ENCODE data around the gene TENT5A.
"Not testable (repeated sequence)": the region's sequence is repeated elsewhere in the genome, so short reads cannot be mapped to it uniquely, and the experiment has no call there.

Gene TENT5A

DNA sequence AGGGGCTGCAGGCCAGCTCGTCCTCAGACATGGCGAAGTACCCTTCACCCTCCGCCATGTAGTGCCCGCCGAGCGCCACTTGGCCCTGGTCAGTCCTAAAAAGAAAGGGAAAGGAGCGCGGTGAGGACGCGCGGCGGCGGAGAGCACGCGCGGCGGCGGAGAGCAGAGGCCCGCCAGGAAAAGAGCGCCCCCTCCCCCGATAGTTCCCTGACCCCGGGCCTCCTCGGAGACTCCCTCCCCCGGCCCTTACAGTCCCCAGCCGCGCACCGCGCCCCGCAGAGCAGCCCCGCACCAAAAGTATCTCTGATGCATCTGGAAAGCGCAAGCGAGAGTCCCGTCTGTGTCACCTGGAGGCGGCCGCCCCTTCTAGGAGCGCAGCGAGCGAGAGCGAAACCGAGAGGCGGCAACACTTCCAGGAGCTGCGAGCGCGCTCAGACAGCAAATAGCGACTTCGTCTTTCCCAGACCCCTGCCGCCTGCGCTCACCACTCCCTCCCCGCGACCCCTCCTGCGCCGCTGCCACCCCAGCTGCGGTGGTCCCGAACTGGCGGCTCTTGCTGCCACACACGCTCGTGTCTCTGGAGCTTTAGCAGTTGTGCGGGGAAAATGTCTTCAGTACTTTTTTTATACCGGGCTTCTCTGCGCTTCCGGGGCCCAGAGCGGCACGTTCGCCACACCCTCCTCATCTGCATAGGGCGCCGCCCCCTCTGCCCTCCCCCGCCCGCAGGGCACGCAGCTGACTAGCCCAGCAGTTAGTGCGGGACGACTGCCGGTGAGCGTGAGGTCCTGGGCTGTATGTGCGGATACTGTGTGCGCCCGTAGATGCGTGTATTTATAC, at the start of gene TENT5A:
Gene TENT5A (minus strand): TSS at position 598 of the 837 bp plus-strand sequence. CDS start 540 bp downstream, at position 58.
- peak; percentile 79 to 85 for DNase-seq

DNA sequence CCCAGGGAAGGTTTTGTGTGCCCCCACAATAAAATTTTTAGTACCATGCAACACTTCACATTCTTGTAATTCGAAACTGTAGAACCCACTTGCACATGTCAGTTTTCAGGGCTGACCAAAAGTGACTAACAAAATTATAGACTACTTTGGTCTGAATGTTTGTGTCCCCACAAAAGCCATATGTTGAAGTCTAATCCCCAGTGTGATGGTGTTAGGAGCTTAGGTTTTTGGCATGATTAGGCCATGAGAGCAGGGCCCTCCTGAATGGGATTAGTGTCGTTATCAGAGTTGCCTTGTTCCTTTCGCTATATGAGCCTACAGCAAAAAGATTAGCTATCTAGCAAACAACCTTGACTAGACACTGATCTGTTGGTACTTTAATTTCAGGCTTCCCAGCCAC, 49.0 kb upstream of the TENT5A start:
- no peak for DNase-seq

- no peak for DNase-seq
These were observed 48.2 kb upstream of the TENT5A start for GRCh38 chr6:81800666-81801065.

GRCh38 chr6:81799323-81799722, 46.8 kb upstream of the TENT5A start:
- DNase-seq: no peak

GRCh38 chr6:81797591-81797990, 45.1 kb upstream of the TENT5A start:
- no peak for DNase-seq

DNA sequence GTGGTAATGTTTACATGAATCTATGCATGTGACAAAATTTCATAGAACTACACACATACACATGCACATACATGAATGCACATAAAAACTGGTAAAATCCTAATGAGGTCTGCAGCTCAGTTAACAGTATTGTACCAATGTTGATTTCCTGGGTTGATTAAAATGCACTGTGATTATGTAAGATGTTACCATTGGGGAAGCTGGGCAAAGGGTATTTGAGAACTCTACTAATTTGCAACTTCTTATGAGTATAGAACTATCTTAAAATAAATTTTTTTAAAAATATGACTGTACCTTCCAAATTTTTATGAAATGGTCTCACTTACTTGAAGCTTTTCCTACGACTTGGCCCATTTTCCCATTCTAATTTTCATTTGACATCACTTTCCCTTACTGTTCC, 43.4 kb upstream of the TENT5A start:
- DNase-seq: no peak

GRCh38 chr6:81793821-81794475, 41.5 kb upstream of the TENT5A start:
- no peak for DNase-seq

- no peak for DNase-seq
These were observed 40.3 kb upstream of the TENT5A start for GRCh38 chr6:81792826-81793225.

DNA sequence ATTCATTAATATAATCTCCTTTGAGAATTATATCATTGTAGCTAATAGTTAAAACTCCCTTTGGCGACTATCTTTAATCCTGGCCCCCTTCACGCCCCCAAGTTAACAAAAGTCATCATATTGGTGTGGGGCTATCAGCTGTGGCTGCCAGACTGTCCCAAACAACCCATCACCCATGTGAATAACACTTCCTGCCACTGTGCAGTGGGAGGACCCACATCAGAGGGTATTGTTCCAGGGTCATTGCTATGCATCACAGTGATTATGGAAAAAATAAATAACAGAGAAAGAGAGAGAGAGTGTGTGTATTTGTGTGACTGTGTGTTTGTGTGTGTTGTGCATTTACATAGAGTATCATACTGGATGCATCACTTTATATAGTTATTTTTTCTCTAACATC, 39.3 kb upstream of the TENT5A start:
- DNase-seq: no peak

DNA sequence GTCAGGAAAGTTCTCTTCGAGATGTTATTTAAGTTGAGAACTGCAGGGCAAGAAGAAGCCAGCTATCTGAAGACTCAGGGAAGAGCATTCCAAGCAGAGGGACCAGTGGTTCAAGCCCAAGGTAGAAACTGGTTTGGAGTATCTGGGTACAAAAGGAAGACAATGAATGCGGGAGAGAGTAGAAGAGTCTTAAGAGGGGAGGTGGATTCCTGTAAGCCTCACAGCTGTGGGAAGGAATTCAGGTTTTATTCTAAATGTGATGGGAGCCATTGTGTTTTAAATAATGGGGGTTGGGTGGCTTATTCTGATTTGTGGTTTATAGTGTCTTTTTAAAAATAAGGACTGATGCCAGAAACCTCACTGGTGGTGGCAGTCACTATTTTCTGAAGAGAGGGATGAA, 37.6 kb upstream of the TENT5A start:
- DNase-seq: no peak

- no peak for DNase-seq
These were observed 36.8 kb upstream of the TENT5A start for GRCh38 chr6:81789291-81789690.

GRCh38 chr6:81788748-81789147, 36.3 kb upstream of the TENT5A start:
- DNase-seq: no peak

GRCh38 chr6:81787313-81788068, 35.0 kb upstream of the TENT5A start:
- DNase-seq: no peak

GRCh38 chr6:81786150-81786549, 33.7 kb upstream of the TENT5A start:
- no peak for DNase-seq

DNA sequence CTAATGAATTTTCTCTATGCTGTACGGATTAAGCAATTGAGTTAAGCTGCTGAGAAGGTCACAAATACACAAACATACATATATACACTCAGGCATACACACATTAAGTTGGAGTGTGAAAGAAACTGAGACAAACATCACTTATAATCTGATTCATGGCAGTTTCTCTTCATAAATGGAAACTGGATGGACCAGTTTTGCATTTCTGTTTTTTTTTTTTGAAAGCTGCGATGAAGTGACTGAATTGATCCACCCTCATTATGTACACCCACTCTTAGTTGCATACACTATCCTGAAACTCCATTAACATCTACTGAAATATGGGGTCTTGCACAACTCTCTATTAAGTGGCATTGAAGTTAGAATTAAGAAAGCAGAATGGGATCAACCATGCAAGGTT, 32.9 kb upstream of the TENT5A start:
- no peak for DNase-seq

- no peak for DNase-seq
These were observed 31.4 kb upstream of the TENT5A start for GRCh38 chr6:81783893-81784292.

DNA sequence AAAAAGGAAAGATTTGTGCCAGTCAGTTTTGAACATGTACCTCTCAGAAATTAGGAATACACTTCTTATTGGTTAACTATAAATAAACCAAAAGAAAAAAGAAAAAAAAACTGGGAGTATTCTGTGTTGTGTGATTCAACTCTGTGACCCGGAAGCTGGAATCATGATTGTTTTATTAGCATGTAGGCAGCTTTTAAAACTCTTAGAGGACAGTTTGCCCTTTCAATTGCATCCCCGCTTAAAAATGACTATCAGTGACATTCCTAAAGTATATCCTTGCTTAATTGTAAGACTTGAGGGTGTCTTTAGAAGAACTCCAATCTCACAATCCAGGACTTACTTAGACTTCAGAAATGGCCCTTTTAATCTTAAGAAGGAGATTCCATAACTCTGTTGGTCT, 29.1 kb upstream of the TENT5A start:
- DNase-seq: no peak

GRCh38 chr6:81777586-81778268, 25.2 kb upstream of the TENT5A start:
- no peak for DNase-seq

- not testable (repeated sequence) for DNase-seq
These were observed 23.7 kb upstream of the TENT5A start for GRCh38 chr6:81776219-81776618.

DNA sequence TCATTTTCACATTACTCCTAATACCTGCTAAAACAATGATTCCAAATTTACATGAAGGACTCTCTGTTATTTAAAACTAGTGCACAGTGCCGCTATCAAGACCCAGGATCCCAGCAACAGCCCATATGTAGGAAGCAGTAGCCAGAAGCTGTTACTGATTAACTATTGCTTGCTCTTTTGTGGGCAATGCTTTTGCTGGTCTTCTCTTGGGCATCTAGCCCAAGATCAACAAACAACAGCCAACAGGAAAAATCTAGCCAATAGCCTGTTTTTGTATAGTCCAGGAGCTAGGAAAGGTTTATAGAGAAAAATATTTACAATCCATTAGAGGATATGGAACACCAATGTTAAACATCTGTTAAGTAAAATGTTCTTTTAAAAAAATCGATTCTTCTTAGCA, 22.1 kb upstream of the TENT5A start:
- no peak for DNase-seq

DNA sequence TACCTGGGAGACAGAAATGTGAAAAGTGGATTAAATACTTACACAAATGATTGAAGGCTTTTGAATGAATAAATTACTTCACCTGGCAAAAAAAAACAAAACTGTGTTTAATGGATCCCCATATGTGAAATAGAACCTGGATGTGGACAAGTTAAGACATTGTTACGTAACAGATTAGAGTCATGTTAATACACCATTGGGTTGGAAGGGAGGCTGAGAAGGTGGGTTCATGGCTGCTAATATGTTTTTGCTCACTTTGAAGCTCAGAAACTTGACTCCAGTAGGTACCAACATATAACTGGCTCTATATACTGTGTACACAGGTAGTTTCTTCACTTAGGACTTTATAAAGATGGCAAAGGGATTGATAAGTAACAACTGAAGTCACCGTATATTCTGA, 21.4 kb upstream of the TENT5A start:
- no peak for DNase-seq

GRCh38 chr6:81772741-81773140, 20.3 kb upstream of the TENT5A start:
- peak in 1 of 2 experiments; percentile 6 for DNase-seq

- DNase-seq: no peak
These were observed 18.6 kb upstream of the TENT5A start for GRCh38 chr6:81771097-81771496.
